H9 (cell line): ENCODE measurements around the gene NXF2. TPM values are rescaled to one million over a fixed set of nuclear protein-coding genes. Genes with fewer than 3 reads are reported as not detected.
A peak's percentile ranks its signal among the peaks of the same experiment; 100 is the strongest.

Source experiments
- DNase-seq: peaks from one replicate; pipeline ENCODE4 v3.0.0-alpha.2; 2017
- H2AFZ ChIP-seq: one replicate; pipeline ENCODE4 v1.6.1; 2013; ENCODE audit warnings: mild to moderate bottlenecking, low read length, control low read depth, moderate library complexity
- H2AK5ac ChIP-seq: 2 replicates; pipeline ENCODE4 v1.6.1; 2013; ENCODE audit warnings: low read length, control low read depth, mixed read lengths; ENCODE audit not compliant: insufficient read length
- H2BK120ac ChIP-seq: one replicate; pipeline ENCODE4 v1.6.1; 2013; ENCODE audit warnings: low read depth, mild to moderate bottlenecking, low read length, control low read depth, inconsistent platforms; ENCODE audit not compliant: poor library complexity, severe bottlenecking
- H2BK12ac ChIP-seq: 2 replicates; pipeline ENCODE4 v1.6.1; 2013; ENCODE audit warnings: low read length, control low read depth, mixed read lengths, low read depth; ENCODE audit not compliant: insufficient read length
- H2BK15ac ChIP-seq: 2 replicates; pipeline ENCODE4 v1.6.1; 2013; ENCODE audit warnings: low read depth, low read length, control low read depth
- H2BK20ac ChIP-seq: one replicate; pipeline ENCODE4 v1.6.1; 2013; ENCODE audit warnings: low read depth, mild to moderate bottlenecking, low read length, control low read depth, inconsistent platforms; ENCODE audit not compliant: poor library complexity, severe bottlenecking
- H2BK5ac ChIP-seq: 2 replicates; pipeline ENCODE4 v1.6.1; 2013; ENCODE audit warnings: low read length, control low read depth, mixed read lengths; ENCODE audit not compliant: insufficient read length
- H3K14ac ChIP-seq: 2 replicates; pipeline ENCODE4 v1.6.1; 2013; ENCODE audit warnings: low read length, control low read depth; ENCODE audit not compliant: insufficient read depth
- H3K18ac ChIP-seq: 2 replicates; pipeline ENCODE4 v1.6.1; 2013; ENCODE audit warnings: low read depth, mild to moderate bottlenecking, mixed read lengths, low read length, control low read depth; ENCODE audit not compliant: insufficient read length
- H3K23ac ChIP-seq: 2 replicates; pipeline ENCODE4 v1.6.1; 2013; ENCODE audit warnings: low read length, control low read depth, mixed read lengths, low read depth; ENCODE audit not compliant: insufficient read length
- H3K23me2 ChIP-seq: 2 replicates; pipeline ENCODE4 v1.6.1; 2013; ENCODE audit warnings: low read depth, mild to moderate bottlenecking, mixed read lengths, low read length, control low read depth; ENCODE audit not compliant: insufficient read length, poor library complexity, severe bottlenecking
- H3K27ac ChIP-seq: 2 replicates; pipeline ENCODE4 v1.5.1; 2013; ENCODE audit warnings: low read length, control low read depth, mixed read lengths, low read depth; ENCODE audit not compliant: insufficient read length
- H3K27me3 ChIP-seq: 2 replicates; pipeline ENCODE4 v1.6.1; 2013; ENCODE audit warnings: low read length, control low read depth, inconsistent platforms; ENCODE audit not compliant: insufficient read depth
- H3K4ac ChIP-seq: 2 replicates; pipeline ENCODE4 v1.6.1; 2013; ENCODE audit warnings: low read depth, mild to moderate bottlenecking, control low read depth, inconsistent platforms, low read length, moderate library complexity
- H3K4me1 ChIP-seq: 2 replicates; pipeline ENCODE4 v1.6.1; 2013; ENCODE audit warnings: low read length, control low read depth, inconsistent platforms; ENCODE audit not compliant: insufficient read depth
- H3K4me2 ChIP-seq: 2 replicates; pipeline ENCODE4 v1.6.1; 2013; ENCODE audit warnings: low read length, control low read depth, mixed read lengths; ENCODE audit not compliant: insufficient read length, insufficient read depth
- H3K56ac ChIP-seq: 2 replicates; pipeline ENCODE4 v1.6.1; 2013; ENCODE audit warnings: low read depth, mild to moderate bottlenecking, mixed read lengths, low read length, control low read depth; ENCODE audit not compliant: insufficient read length
- H3K79me1 ChIP-seq: 2 replicates; pipeline ENCODE4 v1.6.1; 2013; ENCODE audit warnings: low read depth, mild to moderate bottlenecking, moderate library complexity, low read length, control low read depth, inconsistent platforms; ENCODE audit not compliant: insufficient read depth, poor library complexity, severe bottlenecking
- H3K79me2 ChIP-seq: 2 replicates; pipeline ENCODE4 v1.6.1; 2013; ENCODE audit warnings: low read length, control low read depth, inconsistent platforms; ENCODE audit not compliant: insufficient read depth
- H3K9ac ChIP-seq: 2 replicates; pipeline ENCODE4 v1.6.1; 2013; ENCODE audit warnings: low read length, control low read depth, mixed read lengths; ENCODE audit not compliant: insufficient read length; ENCODE audit errors: extremely low read depth
- H3K9me3 ChIP-seq: one replicate; pipeline ENCODE4 v1.6.1; 2013; ENCODE audit warnings: low read depth, low read length, inconsistent platforms; ENCODE audit not compliant: control insufficient read depth
- H3T11ph ChIP-seq: one replicate; pipeline ENCODE4 v1.6.1; 2013; ENCODE audit warnings: mild to moderate bottlenecking, low read length, control low read depth, inconsistent platforms
- H4K20me1 ChIP-seq: one replicate; pipeline ENCODE4 v1.6.1; 2013; ENCODE audit not compliant: control insufficient read depth, insufficient read length, insufficient read depth
- H4K5ac ChIP-seq: 2 replicates; pipeline ENCODE4 v1.6.1; 2013; ENCODE audit warnings: low read depth, mild to moderate bottlenecking, mixed read lengths, low read length, control low read depth; ENCODE audit not compliant: insufficient read length
- H4K8ac ChIP-seq: replicated peaks from 2 replicates; pipeline ENCODE4 v1.6.1; 2013; ENCODE audit warnings: low read length, control low read depth, mixed read lengths, low read depth; ENCODE audit not compliant: insufficient read length
- H4K91ac ChIP-seq: 2 replicates; pipeline ENCODE4 v1.6.1; 2013; ENCODE audit warnings: low read depth, mild to moderate bottlenecking, moderate library complexity, mixed read lengths, low read length, control low read depth; ENCODE audit not compliant: insufficient read length
- H3K27ac Mint-ChIP-seq, 3 experiments: 2 replicates in 2 of 3; 3 replicates in 1 of 3; pipeline ENCODE4 v1.8.0; 2020 to 2021; ENCODE audit warnings: mixed read lengths in 3 of 3, mild to moderate bottlenecking in 1 of 3, moderate library complexity in 1 of 3
- H3K27me3 Mint-ChIP-seq: 2 replicates; pipeline ENCODE4 v1.8.0; 2021; ENCODE audit warnings: low read depth, mild to moderate bottlenecking, moderate library complexity, mixed read lengths
- H3K36me3 Mint-ChIP-seq, 3 experiments: 2 replicates in 2 of 3; 3 replicates in 1 of 3; pipeline ENCODE4 v1.8.0; 2020 to 2021; ENCODE audit warnings: low read depth in 3 of 3, mixed read lengths in 3 of 3; ENCODE audit not compliant: insufficient read depth in 1 of 3
- H3K4me1 Mint-ChIP-seq, 2 experiments: 2 replicates each; pipeline ENCODE4 v1.8.0; 2020; ENCODE audit warnings: mixed read lengths in 2 of 2
- H3K4me3 Mint-ChIP-seq, 2 experiments: 2 replicates in 1 of 2; 3 replicates in 1 of 2; pipeline ENCODE4 v1.8.0; 2020 to 2021; ENCODE audit warnings: mild to moderate bottlenecking in 2 of 2, mixed read lengths in 2 of 2, moderate library complexity in 1 of 2
- H3K9me3 Mint-ChIP-seq, 2 experiments: 2 replicates in 1 of 2; 3 replicates in 1 of 2; pipeline ENCODE4 v1.8.0; 2020; ENCODE audit warnings: mild to moderate bottlenecking in 2 of 2, mixed read lengths in 2 of 2, moderate library complexity in 1 of 2
- WGBS: extraction: QIAGEN DNeasy Blood & Tissue Kit; methylation state at CpG from one replicate; pipeline ENCODE4 v1.1.7; 2013; ENCODE audit warnings: missing lambda C conversion rate, low lambda C conversion rate, mixed read lengths; ENCODE audit not compliant: insufficient read length; ENCODE audit errors: extremely low coverage; 5-methylcytosine and 5-hydroxymethylcytosine counted together
- total RNA-seq: library from RNA; stranded (reverse); gene quantifications from 2 replicates; pipeline ENCODE4 v1.2.1, GENCODE V29; 2021
- TF ChIP-seq, protein P1 (sequence below): fragments of 200-600 bp; sonication (generic); conservative IDR thresholded peaks from 3 replicates; pipeline ENCODE4 v1.8.0; 2021; ENCODE audit warnings: antibody characterized with exemption, mild to moderate bottlenecking

The NXF2 gene
- total RNA-seq, 1 experiment from 2014 or later: not detected

GRCh38 chrX:102339312-102340298 lies 92.6 kb downstream of the NXF2 start:
- H3K56ac ChIP-seq: no peak overlapping the region
- peaks cover 45% of the 10 kb centered on the region for H3K9me3 ChIP-seq
- no peaks in the 10 kb centered on the region for H3K79me1 ChIP-seq
- peaks cover 0 to 4% (median 3%) of the 10 kb centered on the region in 3 experiments; a peak in 3 of 7 replicates for H3K36me3 Mint-ChIP-seq
- no peak overlapping the region for H3K18ac ChIP-seq
- no peaks in the 10 kb centered on the region for H3K79me2 ChIP-seq
- H2BK12ac ChIP-seq: no peak overlapping the region
- no peak overlapping the region for H4K91ac ChIP-seq
- no peak overlapping the region for H3K9ac ChIP-seq
- H2BK5ac ChIP-seq: no peak overlapping the region
- H4K20me1 ChIP-seq: no peaks in the 10 kb centered on the region
- no peak overlapping the region for H2BK20ac ChIP-seq
- no peak overlapping the region for H2AFZ ChIP-seq
- no peaks in the 10 kb centered on the region for H3K27me3 ChIP-seq
- H3T11ph ChIP-seq: no peak overlapping the region
- no peak overlapping the region for H2AK5ac ChIP-seq
- H2BK15ac ChIP-seq: no peak overlapping the region
- H3K27ac Mint-ChIP-seq: no peak overlapping the region
- H3K9me3 Mint-ChIP-seq: peaks cover 35 to 51% of the 10 kb centered on the region in 2 experiments
- H4K5ac ChIP-seq: no peak overlapping the region
- no peak overlapping the region for H3K23ac ChIP-seq
- no CpG with 5 or more reads among the region's 19 CpGs for WGBS
- H3K4me2 ChIP-seq: no peak overlapping the region
- H3K4me3 Mint-ChIP-seq: no peak overlapping the region
- H3K27ac ChIP-seq: no peak overlapping the region
- H3K4me1 Mint-ChIP-seq: no peaks in the 10 kb centered on the region
- no peak overlapping the region for H3K4ac ChIP-seq
- H2BK120ac ChIP-seq: no peak overlapping the region
- no peak overlapping the region for H4K8ac ChIP-seq
- peak; percentile 92 for DNase-seq
- TF ChIP-seq, protein P1, sequence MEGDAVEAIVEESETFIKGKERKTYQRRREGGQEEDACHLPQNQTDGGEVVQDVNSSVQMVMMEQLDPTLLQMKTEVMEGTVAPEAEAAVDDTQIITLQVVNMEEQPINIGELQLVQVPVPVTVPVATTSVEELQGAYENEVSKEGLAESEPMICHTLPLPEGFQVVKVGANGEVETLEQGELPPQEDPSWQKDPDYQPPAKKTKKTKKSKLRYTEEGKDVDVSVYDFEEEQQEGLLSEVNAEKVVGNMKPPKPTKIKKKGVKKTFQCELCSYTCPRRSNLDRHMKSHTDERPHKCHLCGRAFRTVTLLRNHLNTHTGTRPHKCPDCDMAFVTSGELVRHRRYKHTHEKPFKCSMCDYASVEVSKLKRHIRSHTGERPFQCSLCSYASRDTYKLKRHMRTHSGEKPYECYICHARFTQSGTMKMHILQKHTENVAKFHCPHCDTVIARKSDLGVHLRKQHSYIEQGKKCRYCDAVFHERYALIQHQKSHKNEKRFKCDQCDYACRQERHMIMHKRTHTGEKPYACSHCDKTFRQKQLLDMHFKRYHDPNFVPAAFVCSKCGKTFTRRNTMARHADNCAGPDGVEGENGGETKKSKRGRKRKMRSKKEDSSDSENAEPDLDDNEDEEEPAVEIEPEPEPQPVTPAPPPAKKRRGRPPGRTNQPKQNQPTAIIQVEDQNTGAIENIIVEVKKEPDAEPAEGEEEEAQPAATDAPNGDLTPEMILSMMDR: no peak
- no peaks in the 10 kb centered on the region; the same call in 1 of the 2 replicates for H3K27me3 Mint-ChIP-seq
- no peak overlapping the region for H3K14ac ChIP-seq
- no peaks in the 10 kb centered on the region for H3K4me1 ChIP-seq
- no peaks in the 10 kb centered on the region for H3K23me2 ChIP-seq
